OCI-LY3 (cell line): ENCODE results near the gene BAIAP2.

Source experiments
- EZH2phosphoT487 ChIP-seq: fragments of 200-600 bp; shearing (Covaris generic); IDR thresholded peaks from 2 replicates; pipeline ENCODE4 v1.6.1; 2018; ENCODE audit warnings: antibody characterized with exemption, mixed run types, low read depth
- TF ChIP-seq, protein P1 (sequence below): fragments of 200-600, 300-600 bp; sonication (generic); IDR thresholded peaks from 2 replicates; pipeline ENCODE4 v1.5.1; 2014; ENCODE audit warnings: antibody characterized with exemption, low read length, low read depth

DNA sequence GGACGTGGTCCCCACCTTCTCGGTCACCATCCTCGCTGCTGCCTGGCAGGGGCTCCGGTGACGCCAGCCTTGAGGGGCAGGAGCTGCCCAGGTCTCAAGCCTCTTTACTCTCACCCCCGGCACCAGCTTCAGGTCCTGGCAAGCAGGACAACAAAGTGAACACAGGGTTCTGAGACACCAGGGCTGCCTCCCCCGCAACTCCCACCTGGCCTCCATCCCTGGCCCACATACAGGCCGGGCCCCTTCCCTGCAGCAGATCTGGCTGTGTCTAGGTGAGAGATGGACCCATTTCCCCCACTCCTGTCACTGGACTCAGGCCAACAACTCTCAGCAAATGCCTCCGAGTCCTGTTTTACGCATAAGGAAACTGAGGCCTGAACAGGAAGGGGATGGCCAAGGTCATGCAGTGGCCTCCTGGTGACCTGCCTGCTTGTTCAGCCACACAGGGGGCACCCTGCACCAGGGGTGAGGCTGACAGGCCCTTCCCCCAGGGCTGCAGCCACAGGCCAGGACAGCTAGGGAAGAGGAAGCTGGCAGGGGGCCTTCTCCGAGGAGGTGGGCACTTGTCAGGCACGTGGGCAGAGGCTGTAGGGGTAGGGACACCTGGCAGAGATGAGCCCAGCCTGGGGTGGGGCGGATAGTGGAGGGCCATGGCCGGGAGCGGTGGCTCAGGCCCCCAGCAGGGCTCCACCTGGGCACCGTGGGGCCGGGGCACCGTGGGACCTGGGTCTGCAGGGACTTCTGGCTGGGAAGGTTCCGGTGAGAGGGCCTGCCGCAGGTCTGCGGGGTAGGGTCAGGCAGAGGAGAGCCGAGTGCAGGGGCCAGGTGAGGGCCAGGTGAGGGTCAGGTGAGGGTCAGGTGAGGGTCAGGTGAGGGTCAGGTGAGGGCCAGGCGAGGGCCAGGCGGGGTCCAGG is 83.6 kb downstream of the BAIAP2 start:
- TF ChIP-seq, protein P1, sequence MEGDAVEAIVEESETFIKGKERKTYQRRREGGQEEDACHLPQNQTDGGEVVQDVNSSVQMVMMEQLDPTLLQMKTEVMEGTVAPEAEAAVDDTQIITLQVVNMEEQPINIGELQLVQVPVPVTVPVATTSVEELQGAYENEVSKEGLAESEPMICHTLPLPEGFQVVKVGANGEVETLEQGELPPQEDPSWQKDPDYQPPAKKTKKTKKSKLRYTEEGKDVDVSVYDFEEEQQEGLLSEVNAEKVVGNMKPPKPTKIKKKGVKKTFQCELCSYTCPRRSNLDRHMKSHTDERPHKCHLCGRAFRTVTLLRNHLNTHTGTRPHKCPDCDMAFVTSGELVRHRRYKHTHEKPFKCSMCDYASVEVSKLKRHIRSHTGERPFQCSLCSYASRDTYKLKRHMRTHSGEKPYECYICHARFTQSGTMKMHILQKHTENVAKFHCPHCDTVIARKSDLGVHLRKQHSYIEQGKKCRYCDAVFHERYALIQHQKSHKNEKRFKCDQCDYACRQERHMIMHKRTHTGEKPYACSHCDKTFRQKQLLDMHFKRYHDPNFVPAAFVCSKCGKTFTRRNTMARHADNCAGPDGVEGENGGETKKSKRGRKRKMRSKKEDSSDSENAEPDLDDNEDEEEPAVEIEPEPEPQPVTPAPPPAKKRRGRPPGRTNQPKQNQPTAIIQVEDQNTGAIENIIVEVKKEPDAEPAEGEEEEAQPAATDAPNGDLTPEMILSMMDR, result no peak
- no peak for TF ChIP-seq EZH2phosphoT487
